Keratinocyte (primary cell): ENCODE results near the gene HMGCLL1. TPM values are rescaled to one million over a fixed set of nuclear protein-coding genes. Genes with fewer than 3 reads are reported as not detected.

Source experiments
- DNase-seq: peaks from one replicate; pipeline ENCODE4 v3.0.0-alpha.2; 2011; ENCODE audit warnings: low read depth, missing footprints, low spot score
- FAIRE-seq: peaks from 2 replicates; lab custom pipeline; 2011; peaks lifted over from hg19 to GRCh38; lab: Jason Lieb, UNC
- H2AFZ ChIP-seq: 2 replicates; pipeline ENCODE4 v1.6.0; 2012; ENCODE audit warnings: low read length, control low read depth, inconsistent platforms; ENCODE audit not compliant: control insufficient read depth
- H3K27ac ChIP-seq: 2 replicates; pipeline ENCODE4 v1.5.1; 2011; ENCODE audit warnings: low read length; ENCODE audit not compliant: control insufficient read depth, insufficient read depth
- H3K27me3 ChIP-seq: 3 replicates; pipeline ENCODE4 v1.6.0; 2011; ENCODE audit warnings: low read length; ENCODE audit not compliant: control insufficient read depth, insufficient read depth; ENCODE audit errors: extremely low read depth
- H3K36me3 ChIP-seq, 2 experiments: 2 replicates in 1 of 2; 3 replicates in 1 of 2; pipeline ENCODE4 v1.5.1; 2011; ENCODE audit warnings: low read length in 2 of 2, mild to moderate bottlenecking in 1 of 2; ENCODE audit not compliant: control insufficient read depth in 2 of 2, insufficient read depth in 2 of 2; ENCODE audit errors: extremely low read depth in 1 of 2
- H3K4me1 ChIP-seq: 3 replicates; pipeline ENCODE4 v1.5.1; 2011; ENCODE audit warnings: low read length; ENCODE audit not compliant: control insufficient read depth, insufficient read depth; ENCODE audit errors: extremely low read depth
- H3K4me2 ChIP-seq: 3 replicates; pipeline ENCODE4 v1.6.0; 2011; ENCODE audit warnings: low read depth, low read length; ENCODE audit not compliant: control insufficient read depth, insufficient read depth; ENCODE audit errors: extremely low read depth
- H3K4me3 ChIP-seq, 3 experiments: fragments of 200-600 bp in 1 of 3; sonication (generic) in 1 of 3; 2 replicates in 2 of 3; 3 replicates in 1 of 3; pipeline ENCODE4 v1.5.1; 2011 to 2016; ENCODE audit warnings: low read length in 3 of 3, mild to moderate bottlenecking in 3 of 3, control low read depth in 2 of 3, inconsistent platforms in 1 of 3, low read depth in 1 of 3, mixed read lengths in 1 of 3, mixed run types in 1 of 3, moderate library complexity in 1 of 3; ENCODE audit not compliant: control insufficient read depth in 2 of 3, insufficient read depth in 2 of 3; ENCODE audit errors: extremely low read depth in 1 of 3
- H3K79me2 ChIP-seq: 2 replicates; pipeline ENCODE4 v1.6.0; 2012; ENCODE audit warnings: low read length; ENCODE audit not compliant: control insufficient read depth, insufficient read depth
- H3K9ac ChIP-seq: 3 replicates; pipeline ENCODE4 v1.6.0; 2011; ENCODE audit warnings: low read length; ENCODE audit not compliant: control insufficient read depth, insufficient read depth; ENCODE audit errors: extremely low read depth
- H3K9me1 ChIP-seq: 3 replicates; pipeline ENCODE4 v1.6.0; 2011; ENCODE audit warnings: low read length; ENCODE audit not compliant: control insufficient read depth, insufficient read depth; ENCODE audit errors: extremely low read depth
- H3K9me3 ChIP-seq: 2 replicates; pipeline ENCODE4 v1.5.1; 2012; ENCODE audit warnings: low read depth, low read length; ENCODE audit not compliant: control insufficient read depth
- H4K20me1 ChIP-seq: 3 replicates; pipeline ENCODE4 v1.6.0; 2011; ENCODE audit warnings: low read length; ENCODE audit not compliant: control insufficient read depth, insufficient read depth; ENCODE audit errors: extremely low read depth
- EZH2 ChIP-seq: IDR thresholded peaks from one replicate; pipeline ENCODE4 v1.6.1; 2012; ENCODE audit warnings: inconsistent platforms, mild to moderate bottlenecking, low read length, moderate library complexity
- dilution Hi-C: fragments of 300-500 bp; cut with MboI; formaldehyde crosslinking; loops from one replicate; pipeline ENCODE4 v1.7.0; 2020; ENCODE audit warnings: low sequenced_read_pairs; ENCODE audit not compliant: extremely low pct_ligation_motif_present
- polyA plus RNA-seq, 5 experiments: library from polyadenylated mRNA; depleted of rRNA in 3 of 5; stranded (reverse) in 3 of 5; stranded (forward) in 1 of 5; unstranded in 1 of 5; fragments of >200 nt; gene quantifications; 1 replicate in 1 of 5; 2 replicates in 3 of 5; 3 replicates in 1 of 5; pipeline versions ENCODE4 v1.2.1 to v1.2.3, GENCODE V29; 2011 to 2012; ENCODE audit warnings: missing spikeins in 2 of 5, low read depth in 1 of 5, low replicate concordance in 1 of 5
- TF ChIP-seq, protein P1 (sequence below), 3 experiments: IDR thresholded peaks in 1 of 3; conservative IDR thresholded peaks in 1 of 3; optimal IDR thresholded peaks in 1 of 3; 2 replicates in 2 of 3; 3 replicates in 1 of 3; pipeline versions ENCODE3 to v1.5.1; 2011; ENCODE audit warnings: low read length in 3 of 3, mild to moderate bottlenecking in 3 of 3, moderate library complexity in 2 of 3, control low read depth in 1 of 3, inconsistent platforms in 1 of 3; ENCODE audit not compliant: insufficient read depth in 2 of 3; ENCODE audit errors: extremely low read depth in 1 of 3

The HMGCLL1 gene
- polyA plus RNA-seq, 1 donor (not counting 4 experiments of a cell fraction or from before 2014, with no cell fraction given) = 0.04 TPM

DNA sequence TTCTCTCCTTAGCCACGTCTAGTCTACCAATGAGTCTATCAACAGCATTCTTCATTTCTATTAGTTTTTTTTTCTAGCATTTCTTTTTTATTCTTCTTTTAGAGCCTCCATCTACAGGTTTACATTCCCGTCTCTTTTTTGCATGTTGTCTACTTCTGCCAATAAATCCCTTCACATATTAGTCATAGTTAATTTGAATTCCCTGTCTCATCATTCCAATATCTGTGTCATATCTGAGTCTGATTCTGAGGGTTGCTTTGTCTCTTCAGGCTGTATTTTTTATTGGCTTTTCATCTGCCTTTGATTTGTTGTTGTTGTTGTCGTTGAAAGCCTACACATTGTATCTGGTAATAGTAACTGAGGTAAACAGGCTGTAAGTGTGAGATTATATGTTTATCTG lies 104.6 kb downstream of the HMGCLL1 start:
- Histone ChIP-seq H3K9ac (no peak overlapping the region), H3K9me1 (no peaks in the 10 kb centered on the region), H3K79me2 (no peaks in the 10 kb centered on the region), H3K4me3 (no peak overlapping the region), H3K27ac (no peak overlapping the region), H4K20me1 (no peaks in the 10 kb centered on the region), H2AFZ (peak overlapping the region; percentile 11), H3K4me1 (peaks cover 5% of the 10 kb centered on the region), H3K36me3 (no peaks in the 10 kb centered on the region), H3K4me2 (no peak overlapping the region), H3K27me3 (no peaks in the 10 kb centered on the region), H3K9me3 (no peaks in the 10 kb centered on the region)
- dilution Hi-C loops = no loop called here
- no peak for DNase-seq
- no peak for FAIRE-seq
- TF ChIP-seq EZH2 = no peak
- TF ChIP-seq, protein P1, sequence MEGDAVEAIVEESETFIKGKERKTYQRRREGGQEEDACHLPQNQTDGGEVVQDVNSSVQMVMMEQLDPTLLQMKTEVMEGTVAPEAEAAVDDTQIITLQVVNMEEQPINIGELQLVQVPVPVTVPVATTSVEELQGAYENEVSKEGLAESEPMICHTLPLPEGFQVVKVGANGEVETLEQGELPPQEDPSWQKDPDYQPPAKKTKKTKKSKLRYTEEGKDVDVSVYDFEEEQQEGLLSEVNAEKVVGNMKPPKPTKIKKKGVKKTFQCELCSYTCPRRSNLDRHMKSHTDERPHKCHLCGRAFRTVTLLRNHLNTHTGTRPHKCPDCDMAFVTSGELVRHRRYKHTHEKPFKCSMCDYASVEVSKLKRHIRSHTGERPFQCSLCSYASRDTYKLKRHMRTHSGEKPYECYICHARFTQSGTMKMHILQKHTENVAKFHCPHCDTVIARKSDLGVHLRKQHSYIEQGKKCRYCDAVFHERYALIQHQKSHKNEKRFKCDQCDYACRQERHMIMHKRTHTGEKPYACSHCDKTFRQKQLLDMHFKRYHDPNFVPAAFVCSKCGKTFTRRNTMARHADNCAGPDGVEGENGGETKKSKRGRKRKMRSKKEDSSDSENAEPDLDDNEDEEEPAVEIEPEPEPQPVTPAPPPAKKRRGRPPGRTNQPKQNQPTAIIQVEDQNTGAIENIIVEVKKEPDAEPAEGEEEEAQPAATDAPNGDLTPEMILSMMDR (optimal IDR thresholded peaks at IDR 0.05 in 1 of 3, IDR thresholded peaks at IDR 0.05 in 1 of 3, conservative IDR thresholded peaks at IDR 0.05 in 1 of 3; ENCODE audit: extremely low read depth in 1 of 3, insufficient read depth in 2 of 3, low read length in 3 of 3) = no peak

DNA sequence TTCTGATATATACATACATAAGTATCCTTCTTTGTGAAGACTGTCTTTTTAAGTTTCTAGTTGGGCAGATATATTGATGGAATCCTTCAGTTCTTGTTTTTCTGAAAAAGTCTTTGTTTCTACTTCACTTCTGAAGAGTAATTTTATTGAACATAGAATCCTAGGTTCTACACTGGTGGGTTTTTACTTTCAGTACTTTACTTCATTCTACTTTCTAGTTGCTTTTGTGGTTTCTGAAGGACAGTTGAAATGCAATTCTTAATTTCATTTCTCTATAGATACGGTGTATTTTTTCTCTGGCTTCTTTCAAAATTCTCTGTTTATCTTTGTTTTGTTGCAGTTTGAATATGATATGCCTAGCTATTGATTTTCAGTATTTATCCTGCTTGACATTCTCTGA lies 105.3 kb downstream of the HMGCLL1 start:
- dilution Hi-C loops = no loop called here

More for the DNA sequence above, 105.3 kb downstream of the HMGCLL1 start:
- H3K27ac ChIP-seq = no peak overlapping the region
- H3K4me3 ChIP-seq = no peak overlapping the region
- no peak for TF ChIP-seq EZH2
- TF ChIP-seq, protein P1 (optimal IDR thresholded peaks at IDR 0.05 in 1 of 3, IDR thresholded peaks at IDR 0.05 in 1 of 3, conservative IDR thresholded peaks at IDR 0.05 in 1 of 3; ENCODE audit: extremely low read depth in 1 of 3, insufficient read depth in 2 of 3, low read length in 3 of 3) = no peak
- H4K20me1 ChIP-seq = no peaks in the 10 kb centered on the region
- no peaks in the 10 kb centered on the region for H3K9me1 ChIP-seq
- no peak overlapping the region for H3K9ac ChIP-seq
- H3K27me3 ChIP-seq = no peaks in the 10 kb centered on the region
- DNase-seq (no peak), FAIRE-seq (no peak)
- H3K4me2 ChIP-seq = no peak overlapping the region
- H3K79me2 ChIP-seq = no peaks in the 10 kb centered on the region
- H3K4me1 ChIP-seq = peaks cover 5% of the 10 kb centered on the region
- H3K9me3 ChIP-seq = no peaks in the 10 kb centered on the region
- H3K36me3 ChIP-seq = no peaks in the 10 kb centered on the region
- H2AFZ ChIP-seq = no peak overlapping the region
